GM20431 (cell line): ENCODE measurements around the gene CMC2.

Source experiments
- in situ Hi-C: fragments of 300-500 bp; cut with MseI, MboI; formaldehyde crosslinking; loops from one replicate; pipeline ENCODE4 v1.15.0; 2020; ENCODE audit warnings: low sequenced_read_pairs; ENCODE audit not compliant: unreplicated experiment

The CMC2 gene

DNA sequence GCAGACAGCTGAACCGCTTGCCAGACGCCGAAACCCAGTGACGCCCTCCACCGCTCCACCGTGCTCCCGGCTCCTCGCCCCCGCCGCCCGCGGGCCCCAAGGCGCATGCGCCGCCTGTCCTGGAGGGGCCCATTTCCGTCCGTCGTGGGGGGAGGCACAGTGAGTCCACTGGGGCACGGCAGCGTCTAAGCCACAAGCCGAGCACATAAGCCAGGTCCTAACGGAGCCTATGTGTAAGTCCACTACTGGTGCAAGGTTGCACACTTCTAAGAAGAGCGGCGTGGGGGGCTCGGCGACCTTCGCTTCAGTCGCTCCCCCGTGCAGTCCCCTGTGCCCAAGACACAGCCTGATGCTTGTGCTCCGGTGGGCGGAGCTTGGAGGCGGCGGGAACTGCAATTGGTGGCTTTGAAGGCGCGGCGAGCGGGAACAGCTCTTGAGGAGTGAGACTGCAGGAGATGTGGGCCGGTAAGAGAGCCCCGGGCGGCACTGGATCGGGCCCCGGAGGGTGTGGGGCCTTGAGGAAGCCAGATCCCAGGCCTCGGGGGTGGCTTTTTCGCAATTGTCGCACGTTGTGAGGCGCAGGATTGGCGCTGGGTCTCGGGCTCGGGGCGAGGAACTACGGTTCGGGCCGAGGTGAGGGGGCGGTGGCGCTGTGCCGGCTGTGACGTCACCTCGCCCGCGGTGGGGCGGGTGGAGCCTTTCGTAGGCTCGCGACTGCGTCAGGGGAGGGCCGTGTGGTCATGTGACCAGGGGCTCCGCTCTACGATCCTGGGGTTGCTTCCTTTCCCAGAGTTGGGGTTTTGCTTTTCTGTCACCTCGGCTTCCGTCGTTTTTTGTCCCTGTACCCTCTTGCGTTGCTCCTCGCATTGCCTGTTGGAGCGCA lies at the start of gene CMC2, which contains the start of gene CENPN:
Gene CMC2 (minus strand): TSS at position 73 of the 883 bp plus-strand sequence. CDS start 9,491 bp downstream, outside the sequence.
Gene CENPN (plus strand): TSS at position 402 of the 883 bp plus-strand sequence. CDS start 4,726 bp downstream, outside the sequence.
- in situ Hi-C loops, result no loop called here

DNA sequence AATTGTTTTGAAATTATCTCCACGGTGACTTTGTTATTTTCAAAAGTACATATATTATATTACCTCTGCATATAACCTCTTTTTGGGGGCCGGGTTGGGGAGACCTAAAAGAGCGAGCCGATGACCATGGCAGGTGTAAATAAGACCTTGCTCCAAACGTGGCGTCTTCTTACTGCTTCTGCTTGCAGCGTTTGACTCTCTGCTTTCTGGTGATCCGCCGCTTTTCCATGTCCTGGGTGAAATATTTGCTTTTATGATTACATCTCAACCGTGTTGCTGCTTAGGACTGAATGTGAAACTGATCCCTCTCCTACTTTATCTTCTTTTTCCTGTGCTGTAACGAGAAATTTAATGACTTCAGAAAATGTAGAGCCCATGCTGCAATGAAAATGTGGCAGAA lies 47.1 kb upstream of the CMC2 start:
- in situ Hi-C loops, result no loop called here

DNA sequence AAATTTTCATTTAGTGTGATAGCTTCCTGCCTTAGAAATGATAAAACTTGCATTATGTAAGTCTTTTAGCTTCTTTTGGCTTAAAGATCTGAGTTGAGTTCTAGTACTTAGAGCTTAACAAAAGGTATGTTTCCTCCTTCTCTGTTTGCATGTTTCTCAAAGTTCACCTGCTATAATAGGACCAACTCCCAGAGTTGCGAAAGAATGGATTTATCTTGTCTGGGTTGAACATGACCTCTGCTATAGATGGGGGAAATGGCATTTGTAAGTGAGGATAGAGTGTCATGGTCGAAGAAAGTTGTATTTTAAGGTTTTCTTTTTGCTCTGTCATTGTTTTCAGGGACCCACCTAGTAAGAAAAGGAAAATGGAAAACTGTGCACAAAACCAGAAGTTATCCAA lies 36.1 kb upstream of the CMC2 start:
- in situ Hi-C loops, result no loop called here

DNA sequence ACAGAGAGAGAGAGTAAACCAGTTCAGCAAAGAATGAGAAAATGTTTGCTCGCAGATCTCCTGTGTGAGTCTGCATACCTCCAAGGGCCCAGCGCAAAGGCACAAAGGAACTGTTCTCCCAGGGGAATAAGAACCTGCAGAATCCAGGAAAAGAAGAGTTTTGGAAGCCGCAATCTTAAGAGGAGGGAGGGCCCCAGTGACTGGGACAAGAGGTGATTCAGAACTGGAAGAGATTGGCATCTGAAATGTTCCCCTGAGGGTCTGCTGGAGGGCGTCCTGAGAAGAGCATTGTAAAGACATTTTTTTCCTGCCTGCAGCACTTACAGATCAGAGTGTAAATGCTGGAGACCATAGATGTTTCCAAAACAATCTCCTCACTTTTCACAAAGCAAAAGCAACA lies 35.0 kb upstream of the CMC2 start:
- in situ Hi-C loops, result no loop called here

DNA sequence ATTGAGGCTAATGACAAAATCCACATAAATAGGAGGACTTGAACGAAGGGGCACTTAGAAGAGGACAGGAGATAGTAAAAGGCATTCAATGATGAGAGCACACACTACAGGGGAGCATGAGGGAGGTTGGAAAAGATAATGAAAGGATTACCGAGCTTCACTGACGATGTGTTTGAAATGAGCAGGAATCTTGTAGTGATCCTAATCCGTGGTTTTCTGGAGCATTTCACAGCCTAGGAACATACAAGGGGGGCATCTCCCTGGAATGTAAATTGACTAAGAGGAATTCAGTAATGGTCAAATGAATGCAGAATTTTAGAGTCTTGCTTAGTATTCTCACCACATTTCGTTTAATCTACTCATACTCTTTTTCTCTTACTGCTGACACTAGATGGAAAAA lies 34.2 kb upstream of the CMC2 start:
- in situ Hi-C loops, result no loop called here

DNA sequence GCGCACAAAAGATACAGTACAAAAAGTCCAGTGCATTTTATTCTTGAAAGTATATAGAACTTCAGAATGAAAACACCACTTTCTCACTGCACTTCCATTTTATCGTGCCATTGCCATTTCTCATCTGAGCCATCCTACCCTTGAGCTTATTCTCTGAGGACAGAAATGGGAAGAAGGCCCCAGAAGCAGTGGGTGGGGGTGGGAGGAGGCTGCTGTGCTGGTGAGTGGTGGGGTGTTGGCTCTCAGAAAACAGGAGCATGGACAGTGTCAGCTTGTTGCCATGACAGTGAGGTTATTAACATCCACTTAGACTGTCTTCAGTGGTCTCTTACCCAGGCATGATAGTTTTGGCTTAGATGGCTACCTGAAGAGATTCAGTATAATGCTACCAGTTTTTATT lies 33.4 kb upstream of the CMC2 start:
- in situ Hi-C loops, result no loop called here

DNA sequence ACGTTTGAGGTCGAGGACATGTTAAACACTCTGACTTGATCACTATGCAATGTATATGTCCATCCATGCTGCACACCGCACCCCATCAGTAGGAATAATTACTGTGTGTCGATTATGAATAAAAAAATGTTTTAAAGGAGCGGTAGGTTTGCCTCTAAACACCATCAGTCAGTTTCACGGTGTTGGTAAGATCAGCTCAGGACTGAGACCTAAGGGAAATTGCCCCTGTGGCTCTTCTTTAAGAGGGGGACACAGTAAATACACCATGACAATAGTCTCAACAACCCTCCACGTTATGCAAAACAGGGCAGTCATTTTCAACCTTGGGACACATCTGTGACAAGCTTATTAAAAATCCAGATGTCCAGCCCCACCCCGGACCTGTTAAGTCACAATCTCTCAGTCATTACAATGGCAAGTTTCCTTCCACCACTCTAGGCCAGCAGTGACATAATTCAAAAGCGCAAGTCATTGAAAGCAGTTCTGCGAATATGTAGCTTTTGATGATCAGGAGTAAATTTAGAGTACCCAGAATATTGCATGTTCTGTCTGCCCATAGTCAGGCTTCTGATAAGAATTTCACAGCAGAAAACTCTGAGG lies 30.2 kb upstream of the CMC2 start:
- in situ Hi-C loops, result no loop called here

DNA sequence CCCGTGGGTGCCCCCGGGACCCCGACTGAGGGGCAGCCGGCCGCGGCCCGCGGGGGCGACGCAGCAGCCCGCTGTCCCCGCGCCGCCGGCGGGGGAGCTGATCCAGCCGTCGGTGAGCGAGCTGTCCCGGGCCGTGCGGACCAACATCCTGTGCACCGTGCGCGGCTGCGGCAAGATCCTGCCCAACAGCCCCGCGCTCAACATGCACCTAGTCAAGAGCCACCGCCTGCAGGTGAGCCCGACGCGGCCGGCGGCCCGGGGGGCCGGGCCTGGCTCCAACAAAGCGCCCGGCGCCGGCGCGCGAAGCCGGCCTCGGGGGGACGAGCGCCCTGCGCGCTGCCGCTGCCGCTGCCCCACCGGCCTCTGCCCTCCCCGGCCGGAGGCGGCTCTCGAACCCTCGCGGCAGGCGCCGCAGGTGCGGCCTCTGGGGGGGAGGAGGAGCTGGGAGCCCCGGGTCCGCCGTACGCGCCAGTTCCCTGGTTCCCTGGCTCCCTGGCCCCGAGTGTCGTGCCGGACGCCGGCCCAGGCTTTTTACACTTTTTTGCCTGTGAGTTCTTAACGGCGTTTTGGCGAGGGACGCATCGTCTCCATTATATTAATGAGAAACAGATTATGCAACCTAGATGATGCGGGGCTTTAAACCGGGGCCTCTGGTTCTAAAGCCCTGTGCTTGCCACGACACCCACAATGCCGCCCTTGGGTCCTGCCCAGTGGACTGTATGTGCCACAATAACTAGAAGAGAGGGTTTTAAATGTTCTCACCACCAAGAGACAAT lies 29.5 kb upstream of the CMC2 start:
- in situ Hi-C loops, result no loop called here

DNA sequence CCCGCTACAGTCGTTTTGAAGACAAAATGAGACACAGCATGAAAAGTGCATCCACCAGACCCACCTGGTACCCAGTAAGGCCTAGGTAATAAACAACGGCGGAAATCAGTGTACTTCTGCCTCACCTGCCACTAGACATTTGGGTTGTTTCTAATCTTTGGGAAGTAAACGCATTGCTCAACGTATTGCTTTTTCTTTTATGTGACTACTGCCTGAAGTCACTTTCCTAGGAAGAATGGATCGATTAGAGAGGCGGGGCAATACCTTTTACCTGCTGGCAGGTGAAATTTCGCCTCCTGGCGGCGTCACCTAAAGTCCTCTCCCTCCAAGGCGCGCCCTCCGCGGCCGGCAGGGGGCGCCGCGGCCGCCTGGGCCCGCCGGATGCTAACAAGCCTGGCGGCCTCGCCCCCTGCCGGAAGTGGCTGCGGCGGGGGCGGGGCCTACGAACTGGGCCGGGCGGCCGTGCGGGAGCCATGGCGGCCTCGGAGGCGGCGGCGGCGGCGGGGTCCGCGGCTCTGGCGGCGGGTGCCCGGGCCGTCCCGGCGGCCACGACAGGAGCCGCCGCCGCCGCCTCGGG lies 28.8 kb upstream of the CMC2 start, which contains the start of gene ATMIN:
Gene ATMIN (plus strand): TSS at position 445 of the 577 bp plus-strand sequence. CDS start 29 bp downstream, at position 474.
- in situ Hi-C loops, result no loop called here

DNA sequence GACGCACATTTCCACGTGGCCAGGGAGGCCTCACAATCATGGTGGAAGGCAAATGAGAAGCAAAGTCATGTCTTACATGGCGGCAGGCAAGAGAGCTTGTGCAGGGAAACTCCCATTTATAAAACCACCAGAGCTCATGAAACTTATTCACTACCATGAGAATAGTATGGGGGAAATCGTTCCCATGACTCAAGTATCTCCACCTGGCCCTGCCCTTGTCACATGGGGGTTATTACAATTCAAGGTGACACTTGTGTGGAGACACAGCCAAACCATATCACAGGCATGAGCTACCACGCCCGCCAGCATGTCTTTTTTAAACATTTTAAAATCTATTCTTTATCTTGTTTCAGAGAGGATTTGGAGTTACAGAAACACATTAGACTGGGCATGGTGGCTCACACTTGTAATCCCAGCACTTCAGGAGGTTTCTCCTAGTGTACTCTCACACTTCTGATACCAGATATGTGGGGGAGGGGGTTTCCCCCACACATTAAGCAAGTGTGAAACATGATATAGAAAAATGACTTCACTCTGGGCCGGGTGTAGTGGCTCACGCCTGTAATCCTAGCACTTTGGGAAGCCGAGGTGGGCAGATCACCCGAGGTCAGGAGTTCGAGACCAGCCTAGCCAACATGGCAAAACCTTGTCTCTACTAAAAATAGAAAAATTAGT lies 23.4 kb upstream of the CMC2 start:
- in situ Hi-C loops, result no loop called here

DNA sequence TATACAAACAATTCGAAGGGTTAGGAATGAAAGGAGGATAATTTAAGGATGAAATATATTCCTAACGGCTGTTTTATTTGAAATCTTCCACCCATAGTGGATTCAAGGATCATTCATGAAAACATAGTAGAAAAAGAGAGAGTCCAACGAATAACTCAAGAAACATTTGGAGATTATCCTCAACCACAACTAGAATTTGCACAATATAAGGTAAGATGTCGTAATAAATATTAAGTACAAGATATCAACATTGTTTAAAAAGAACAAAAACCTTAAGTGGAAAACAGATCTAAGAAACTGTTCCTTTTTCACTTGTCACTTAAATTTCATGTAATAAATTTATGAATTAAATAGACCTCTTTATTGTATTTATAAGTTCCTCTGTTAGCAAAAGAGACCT lies 19.7 kb upstream of the CMC2 start:
- in situ Hi-C loops, result no loop called here

DNA sequence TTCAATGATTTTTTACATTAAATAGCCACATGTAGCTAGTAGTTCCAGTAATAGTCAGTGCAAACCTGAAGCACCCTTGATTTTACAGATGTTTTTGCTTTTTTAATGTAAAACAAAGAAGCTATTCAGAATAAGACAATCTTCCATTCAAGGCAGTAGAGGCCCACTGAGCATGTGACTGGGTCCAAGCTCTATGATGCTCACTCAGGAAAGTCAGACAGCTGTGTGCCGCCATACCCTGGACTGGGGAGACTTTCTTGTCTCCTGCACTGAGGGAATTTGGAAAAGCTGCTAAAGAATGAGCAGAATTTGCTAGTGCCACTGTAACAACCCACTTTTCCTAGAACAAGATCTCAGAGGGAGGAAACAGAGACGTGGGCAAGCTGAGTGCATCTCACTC lies 11.8 kb upstream of the CMC2 start:
- in situ Hi-C loops, result no loop called here

DNA sequence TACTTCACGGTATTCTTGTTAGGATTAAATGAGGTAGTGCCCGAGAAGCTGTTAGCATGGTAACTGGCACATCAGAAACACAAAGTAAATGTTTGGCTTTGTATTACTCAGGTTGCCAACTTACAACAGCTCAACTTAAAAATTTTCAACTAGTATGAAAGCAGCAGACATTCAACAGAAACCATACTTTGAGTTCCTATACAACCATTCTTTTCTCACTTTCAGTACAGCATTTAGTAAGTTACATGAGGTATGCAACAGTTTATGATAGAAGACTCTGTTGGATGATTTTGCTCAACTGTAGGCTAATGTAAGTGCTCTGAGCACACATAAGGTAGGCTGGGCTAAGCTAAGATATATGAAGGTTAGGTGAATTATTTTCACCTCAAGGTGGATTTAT lies 8.0 kb upstream of the CMC2 start:
- in situ Hi-C loops, result no loop called here

DNA sequence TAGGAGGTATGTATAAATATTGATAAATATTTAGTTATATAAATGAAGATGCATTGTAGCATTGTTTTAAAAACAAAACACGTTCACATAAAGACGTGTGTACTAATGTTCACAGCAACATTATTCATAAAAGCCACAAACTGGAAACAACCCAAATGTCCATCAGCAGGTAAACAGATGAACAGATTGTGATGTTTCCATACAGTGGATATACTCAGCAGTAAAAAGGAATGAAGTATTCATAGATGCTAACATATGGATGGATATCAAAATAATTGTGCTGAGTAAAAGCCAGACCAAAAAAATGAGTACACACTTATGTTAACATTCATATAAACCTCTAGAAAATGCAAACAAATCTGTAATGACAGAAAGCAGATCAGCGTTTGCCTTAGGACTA lies 6.3 kb upstream of the CMC2 start:
- in situ Hi-C loops, result no loop called here

DNA sequence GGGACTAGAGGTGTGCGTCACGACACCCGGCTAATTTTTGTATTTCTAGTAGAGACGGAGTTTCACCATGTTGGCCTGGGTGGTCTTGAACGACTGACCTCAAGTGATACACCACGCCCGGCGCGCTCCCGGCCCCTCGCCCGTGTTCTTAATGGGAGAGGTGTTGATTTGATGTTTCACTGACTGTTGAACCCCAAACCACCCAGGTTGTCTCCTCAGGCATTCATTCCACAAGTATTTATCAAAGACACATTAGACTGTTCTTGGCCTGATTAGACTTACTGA lies 1.8 kb upstream of the CMC2 start:
- in situ Hi-C loops, result no loop called here

DNA sequence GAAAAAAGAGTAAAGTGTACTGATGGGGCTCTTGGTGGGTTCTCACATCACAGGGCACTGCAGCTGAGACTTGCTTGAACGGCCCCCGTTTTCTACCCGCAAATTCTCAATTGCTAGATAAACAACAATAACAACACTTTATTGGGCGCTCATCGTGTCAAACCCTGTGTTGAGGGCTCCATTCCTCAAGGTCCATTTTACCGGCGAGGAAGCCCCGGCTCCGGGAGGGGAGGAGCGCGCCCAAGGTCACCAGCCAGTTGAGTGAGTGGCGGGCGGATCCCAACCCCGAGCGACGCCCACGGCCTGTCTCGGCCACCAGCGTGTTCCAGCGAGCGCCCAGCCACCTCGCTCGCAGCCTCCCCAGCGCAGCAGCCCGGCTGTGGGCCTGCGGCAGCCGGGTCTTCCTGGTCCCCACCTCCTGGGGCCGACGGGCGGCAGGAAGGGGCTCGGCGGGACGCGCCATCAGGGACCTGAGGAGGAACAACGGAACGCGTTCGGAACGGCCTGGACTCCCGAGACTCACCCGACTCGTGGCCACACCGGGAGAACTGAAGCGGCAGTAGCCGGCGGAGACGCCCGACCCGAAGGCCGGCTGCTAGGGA lies 373 bp downstream of the CMC2 start:
- in situ Hi-C loops, result no loop called here

DNA sequence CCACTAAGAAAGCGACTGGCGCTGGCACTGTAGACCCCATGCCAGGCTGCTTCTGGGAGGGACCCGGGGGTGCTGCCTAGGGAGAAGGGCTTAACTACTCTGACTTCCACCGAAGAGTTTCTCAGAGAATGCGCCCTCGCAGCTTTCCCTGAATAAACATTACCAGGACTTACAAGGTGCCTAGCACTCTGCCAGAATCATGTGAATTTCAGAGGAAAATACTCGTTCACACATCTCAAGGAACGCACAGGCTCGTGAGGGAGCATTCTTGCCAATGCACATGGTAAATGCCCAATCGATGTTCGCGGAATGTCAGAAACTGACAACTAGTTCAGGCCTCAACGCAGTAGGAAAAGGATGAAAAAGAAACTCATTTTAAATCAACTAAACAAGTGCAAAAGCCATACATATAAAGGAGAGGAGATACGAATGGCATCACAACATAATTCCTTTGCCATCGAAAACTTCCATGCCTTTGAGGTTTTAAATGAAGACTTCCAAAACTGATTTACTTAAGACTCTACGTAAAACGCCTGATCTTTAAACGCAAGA lies 999 bp downstream of the CMC2 start:
- in situ Hi-C loops, result no loop called here

DNA sequence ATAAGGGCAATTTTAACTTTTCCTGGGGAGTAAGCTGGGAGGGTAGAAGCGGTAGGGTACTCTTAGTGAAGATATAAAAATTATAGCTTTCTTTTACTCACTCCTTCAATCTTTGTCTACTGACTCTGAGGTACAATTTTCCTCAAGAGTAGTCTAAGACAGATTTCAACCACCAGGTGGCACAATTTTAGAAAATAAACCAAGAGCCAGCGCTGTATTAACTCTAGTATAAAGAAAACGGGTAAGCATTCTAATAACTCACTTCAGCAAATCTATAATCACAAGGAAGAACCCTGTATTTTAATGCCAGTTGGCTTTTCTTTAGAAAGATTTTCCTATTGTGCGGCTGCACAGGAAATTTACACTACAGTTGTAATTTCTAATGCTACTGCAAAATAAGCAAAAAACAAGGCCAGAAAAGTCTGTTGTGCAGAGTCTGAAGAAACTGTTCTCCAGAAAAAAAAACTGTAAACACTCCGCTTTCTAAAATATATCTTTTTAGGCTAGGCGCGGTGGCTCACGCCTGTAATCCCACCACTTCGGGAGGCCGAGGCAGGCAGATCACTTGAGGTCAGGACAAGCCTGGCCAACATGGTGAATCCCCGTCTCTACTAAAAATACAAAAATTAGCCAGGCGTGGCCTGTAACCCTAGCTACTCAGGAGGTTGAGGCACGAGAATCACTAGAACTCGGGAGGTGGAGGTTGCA lies 1.9 kb downstream of the CMC2 start:
- in situ Hi-C loops, result no loop called here
